OCI-LY3 (cell line): Measurements from ENCODE around the gene DRD2.

Source experiments
- CTCF ChIP-seq: fragments of 200-600, 300-600 bp; sonication (generic); IDR thresholded peaks from 2 replicates; pipeline ENCODE4 v1.5.1; 2014; ENCODE audit warnings: antibody characterized with exemption, low read length, low read depth
- EZH2phosphoT487 ChIP-seq: fragments of 200-600 bp; shearing (Covaris generic); IDR thresholded peaks from 2 replicates; pipeline ENCODE4 v1.6.1; 2018; ENCODE audit warnings: antibody characterized with exemption, mixed run types, low read depth

DNA sequence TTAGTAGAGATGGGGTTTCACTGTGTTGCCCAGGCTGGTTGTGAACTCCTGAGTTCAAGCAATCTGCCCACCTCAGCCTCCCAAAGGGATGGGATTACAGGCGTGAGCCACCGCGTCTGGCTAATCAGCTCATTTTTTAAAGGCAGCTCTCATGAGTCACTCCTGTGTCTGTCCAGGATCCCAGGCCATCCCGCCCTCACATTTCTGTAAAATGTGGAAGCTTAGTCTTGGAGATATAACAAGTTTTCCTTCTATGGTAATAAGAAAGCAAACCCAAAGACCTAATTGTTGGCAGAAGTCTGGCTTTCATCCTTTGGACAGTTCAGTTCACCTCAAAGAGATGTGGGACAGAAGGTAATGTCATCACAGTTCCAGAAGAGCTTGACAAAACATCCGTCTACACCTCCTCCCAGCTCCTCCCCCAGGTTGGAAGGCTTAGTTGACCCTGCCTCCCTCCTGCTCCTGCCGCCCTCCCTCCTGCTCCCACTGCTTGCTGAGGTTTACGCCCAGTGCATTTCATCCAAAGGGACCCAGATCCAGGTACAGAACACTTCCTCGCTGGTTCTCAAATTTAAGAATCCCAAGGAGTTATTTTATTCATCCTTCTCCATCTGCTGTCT is 6.4 kb downstream of the DRD2 start:
- TF ChIP-seq CTCF: no peak
- no peak for TF ChIP-seq EZH2phosphoT487
